Measurements from ENCODE around the gene ARMCX5. TPM values are rescaled to one million over a fixed set of nuclear protein-coding genes. Genes with fewer than 3 reads are reported as not detected.

The ARMCX5 gene
- total and polyA plus RNA-seq, 2 of the 8 experiments (the other 6 are each of a cell fraction or from before 2014, with no cell fraction given), result 8.6 to 10.9 TPM

DNA sequence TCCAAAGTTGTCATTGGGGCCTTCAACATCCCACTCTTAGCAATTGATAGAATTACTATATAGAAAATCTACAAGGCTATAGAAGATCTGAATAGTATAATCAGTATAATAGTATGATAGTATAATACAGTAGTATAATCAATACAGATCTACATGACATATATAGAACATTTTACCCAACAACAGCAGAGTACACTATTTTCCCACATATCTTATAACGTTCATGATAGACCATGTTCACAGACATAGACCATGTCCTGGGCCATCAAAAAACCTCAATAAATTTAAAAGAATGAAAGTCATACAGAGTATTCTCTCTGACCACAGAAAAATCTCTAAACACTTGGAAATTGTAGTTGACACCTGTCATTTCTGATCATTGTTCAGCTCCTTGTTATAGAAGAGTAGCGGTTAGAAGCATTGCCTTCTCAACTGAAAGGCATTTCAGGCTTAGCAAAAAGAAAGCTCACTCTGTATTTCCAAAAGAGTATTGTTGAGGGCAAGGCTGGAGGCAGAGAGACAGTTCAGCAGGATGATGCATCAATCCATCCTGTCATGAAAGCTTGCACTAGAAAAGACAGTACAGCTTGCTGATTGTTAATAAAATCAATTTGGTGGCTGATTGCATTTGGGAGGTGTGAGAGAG lies 38.8 kb upstream of the ARMCX5 start:
- Histone ChIP-seq H4K8ac (ENCODE audit: extremely low read depth, insufficient read depth, low read length) (no peak overlapping the region), H2BK120ac (replicated peaks; ENCODE audit: low read depth, low read length) (no peak overlapping the region), H3K4me3 (ENCODE audit: extremely low read depth in 1 of 4, insufficient read depth in 2 of 4, low read depth in 3 of 4, low read length in 4 of 4) (no peak overlapping the region), H3K79me2 (ENCODE audit: control insufficient read depth in 1 of 2, insufficient read depth in 2 of 2, low read length in 2 of 2) (no peaks in the 10 kb centered on the region), H2BK12ac (ENCODE audit: low read depth, low read length) (no peak overlapping the region), H3K27ac (ENCODE audit: low read depth, low read length) (no peak overlapping the region), H2AFZ (ENCODE audit: low read length) (no peak overlapping the region), H3K23me2 (ENCODE audit: low read depth, low read length) (no peaks in the 10 kb centered on the region), H2BK20ac (ENCODE audit: low read length) (no peak overlapping the region), H3K9me3 (ENCODE audit: insufficient read depth in 2 of 2, low read depth in 1 of 2, low read length in 1 of 2) (no peaks in the 10 kb centered on the region), H2BK15ac (ENCODE audit: low read length) (no peak overlapping the region), H3K23ac (ENCODE audit: insufficient read length) (no peak overlapping the region), H3K79me1 (ENCODE audit: low read depth, low read length) (no peaks in the 10 kb centered on the region), H4K20me1 (replicated peaks in 1 of 2; ENCODE audit: control insufficient read depth in 1 of 2, insufficient read depth in 2 of 2, low read length in 2 of 2) (no peaks in the 10 kb centered on the region), H3K4me2 (ENCODE audit: insufficient read depth in 1 of 2, low read depth in 2 of 2, low read length in 2 of 2) (no peak overlapping the region), H2BK5ac (ENCODE audit: low read depth, low read length) (no peak overlapping the region), H3K36me3 (ENCODE audit: control insufficient read depth in 2 of 4, insufficient read depth in 4 of 4, low read length in 3 of 4) (no peaks in the 10 kb centered on the region), H3K27me3 (replicated peaks in 1 of 4; ENCODE audit: control insufficient read depth in 3 of 4, extremely low read depth in 1 of 4, insufficient read depth in 3 of 4, low read length in 3 of 4) (no peaks in the 10 kb centered on the region), H3K18ac (ENCODE audit: extremely low read depth, low read length) (no peak overlapping the region), H3K14ac (ENCODE audit: insufficient read length) (no peak overlapping the region), H3K9ac (replicated peaks in 1 of 4; ENCODE audit: extremely low read depth in 1 of 4, low read depth in 3 of 4, low read length in 3 of 4) (no peak overlapping the region), H3K4me1 (replicated peaks in 1 of 4; ENCODE audit: control insufficient read depth in 3 of 4, insufficient read depth in 4 of 4, low read length in 3 of 4) (no peaks in the 10 kb centered on the region), H3K4ac (replicated peaks; ENCODE audit: insufficient read length, low read depth, low read length) (no peak overlapping the region), H2AK5ac (ENCODE audit: low read depth, low read length) (no peak overlapping the region), H4K5ac (ENCODE audit: insufficient read length, low read depth, low read length) (no peak overlapping the region), H4K91ac (replicated peaks; ENCODE audit: insufficient read length, low read length) (no peak overlapping the region), H3K56ac (replicated peaks; ENCODE audit: insufficient read length, low read depth, low read length) (no peak overlapping the region)
- no peak for DNase-seq (ENCODE audit: low read depth in 1 of 2, low spot score in 2 of 2)
- FAIRE-seq, result no peak
- CTCF ChIA-PET (ENCODE audit: partially characterized antibody), result no interaction called here
- POLR2A ChIA-PET (ENCODE audit: partially characterized antibody), result no interaction called here
- 81% methylated on average over 2 of the region's 2 CpGs; no CpG with 5 or more reads in 1 of the 2 experiments for WGBS, 2 experiments (ENCODE audit: extremely low coverage in 1 of 2, insufficient coverage in 1 of 2, insufficient read length in 1 of 2, insufficient replicate concordance in 2 of 2, low coverage in 1 of 2, low lambda C conversion rate in 2 of 2, missing lambda C conversion rate in 1 of 2)
- TF ChIP-seq KDM4A (IDR thresholded peaks at IDR 0.05; ENCODE audit: low read depth, low read length, severe bottlenecking), result no peak
- TF ChIP-seq, protein P1, sequence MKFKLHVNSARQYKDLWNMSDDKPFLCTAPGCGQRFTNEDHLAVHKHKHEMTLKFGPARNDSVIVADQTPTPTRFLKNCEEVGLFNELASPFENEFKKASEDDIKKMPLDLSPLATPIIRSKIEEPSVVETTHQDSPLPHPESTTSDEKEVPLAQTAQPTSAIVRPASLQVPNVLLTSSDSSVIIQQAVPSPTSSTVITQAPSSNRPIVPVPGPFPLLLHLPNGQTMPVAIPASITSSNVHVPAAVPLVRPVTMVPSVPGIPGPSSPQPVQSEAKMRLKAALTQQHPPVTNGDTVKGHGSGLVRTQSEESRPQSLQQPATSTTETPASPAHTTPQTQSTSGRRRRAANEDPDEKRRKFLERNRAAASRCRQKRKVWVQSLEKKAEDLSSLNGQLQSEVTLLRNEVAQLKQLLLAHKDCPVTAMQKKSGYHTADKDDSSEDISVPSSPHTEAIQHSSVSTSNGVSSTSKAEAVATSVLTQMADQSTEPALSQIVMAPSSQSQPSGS (IDR thresholded peaks at IDR 0.05; ENCODE audit: low read length), result no peak
- TF ChIP-seq CEBPB (IDR thresholded peaks at IDR 0.05; ENCODE audit: low read depth, low read length), result no peak
- no peak for TF ChIP-seq ZNF274 (IDR thresholded peaks at IDR 0.05; ENCODE audit: borderline replicate concordance, extremely low read depth, low read length)
- TF ChIP-seq YY1 (IDR thresholded peaks at IDR 0.05; ENCODE audit: low read depth, low read length), result no peak
- TF ChIP-seq, protein P2, sequence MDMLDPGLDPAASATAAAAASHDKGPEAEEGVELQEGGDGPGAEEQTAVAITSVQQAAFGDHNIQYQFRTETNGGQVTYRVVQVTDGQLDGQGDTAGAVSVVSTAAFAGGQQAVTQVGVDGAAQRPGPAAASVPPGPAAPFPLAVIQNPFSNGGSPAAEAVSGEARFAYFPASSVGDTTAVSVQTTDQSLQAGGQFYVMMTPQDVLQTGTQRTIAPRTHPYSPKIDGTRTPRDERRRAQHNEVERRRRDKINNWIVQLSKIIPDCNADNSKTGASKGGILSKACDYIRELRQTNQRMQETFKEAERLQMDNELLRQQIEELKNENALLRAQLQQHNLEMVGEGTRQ (IDR thresholded peaks at IDR 0.05; ENCODE audit: low read length), result no peak
- TF ChIP-seq, protein P3, sequence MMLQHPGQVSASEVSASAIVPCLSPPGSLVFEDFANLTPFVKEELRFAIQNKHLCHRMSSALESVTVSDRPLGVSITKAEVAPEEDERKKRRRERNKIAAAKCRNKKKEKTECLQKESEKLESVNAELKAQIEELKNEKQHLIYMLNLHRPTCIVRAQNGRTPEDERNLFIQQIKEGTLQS (IDR thresholded peaks at IDR 0.05; ENCODE audit: insufficient read depth, low read depth, low read length), result no peak
- no peak for TF ChIP-seq SP2 (IDR thresholded peaks at IDR 0.05; ENCODE audit: low read length)
- no peak for TF ChIP-seq POLR2A (IDR thresholded peaks at IDR 0.05; ENCODE audit: control extremely low read depth in 1 of 2, low read depth in 2 of 2, low read length in 2 of 2)
- TF ChIP-seq RAD21 (IDR thresholded peaks at IDR 0.05 in 1 of 2, conservative IDR thresholded peaks at IDR 0.05 in 1 of 2; ENCODE audit: low read depth in 2 of 2, low read length in 2 of 2), result no peak

Measured in H1 (cell line).